ENCODE measurements around the gene ADPRHL1. TPM values are rescaled to one million over a fixed set of nuclear protein-coding genes. Genes with fewer than 3 reads are reported as not detected.
"Not testable (repeated sequence)": the region's sequence is repeated elsewhere in the genome, so short reads cannot be mapped to it uniquely, and the experiment has no call there.

ADPRHL1 gene
- total and polyA plus RNA-seq, 2 donors (not counting 1 experiment from before 2014, with no cell fraction given), result 0.28 to 1.3 TPM

DNA sequence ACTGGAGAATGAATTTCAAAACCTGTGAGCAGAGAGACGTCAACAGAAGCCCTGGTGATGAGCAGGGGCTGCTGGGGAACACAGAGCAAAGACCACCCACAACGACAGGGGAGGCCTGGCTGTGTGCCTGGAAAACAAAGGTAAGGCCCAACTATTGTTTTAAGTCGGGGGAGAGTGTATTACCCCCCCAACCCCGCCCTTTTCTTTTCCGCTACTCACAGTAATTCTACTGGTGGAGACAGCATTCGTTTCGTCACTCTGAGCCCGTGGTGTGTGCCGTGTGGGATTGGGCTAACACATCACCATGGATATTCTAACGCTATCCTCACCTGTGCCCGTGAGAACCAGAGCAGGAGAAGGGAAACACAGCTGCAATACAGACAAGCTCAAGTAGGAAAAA is 18.6 kb upstream of the ADPRHL1 start:
- H3K27me3 ChIP-seq (replicated peaks in 1 of 4; ENCODE audit: control extremely low read depth in 1 of 4, control insufficient read depth in 3 of 4, insufficient read depth in 4 of 4, low read length in 3 of 4), result no peaks in the 10 kb centered on the region
- ATAC-seq (ENCODE audit: low read depth) (no peak), DNase-seq (no peak)
- H3K4me1 Mint-ChIP-seq, result no peaks in the 10 kb centered on the region
- H3K27me3 Mint-ChIP-seq, result no peaks in the 10 kb centered on the region
- no peak overlapping the region for H3K9ac ChIP-seq (ENCODE audit: low read length)
- ChIA-PET CTCF (no interaction called here), POLR2A (no interaction called here)
- peaks cover 0 to 31% of the 10 kb centered on the region in 2 experiments for H3K36me3 ChIP-seq (replicated peaks in 1 of 2; ENCODE audit: control extremely low read depth in 1 of 2, control insufficient read depth in 1 of 2, extremely low read depth in 1 of 2, insufficient read depth in 2 of 2, low read length in 1 of 2)
- H4K20me1 ChIP-seq (ENCODE audit: control insufficient read depth, insufficient read depth, low read length, poor library complexity, severe bottlenecking), result no peaks in the 10 kb centered on the region
- H3K4me3 Mint-ChIP-seq, result no peak overlapping the region
- no peaks in the 10 kb centered on the region for H3K4me1 ChIP-seq (ENCODE audit: control insufficient read depth in 2 of 2, insufficient read depth in 2 of 2, low read length in 2 of 2)
- no peak overlapping the region for H2AFZ ChIP-seq (ENCODE audit: insufficient read depth, low read depth, low read length, poor library complexity, severe bottlenecking)
- no peaks in the 10 kb centered on the region for H3K79me2 ChIP-seq (ENCODE audit: control insufficient read depth, insufficient read depth, low read length)
- TF ChIP-seq, protein P1, sequence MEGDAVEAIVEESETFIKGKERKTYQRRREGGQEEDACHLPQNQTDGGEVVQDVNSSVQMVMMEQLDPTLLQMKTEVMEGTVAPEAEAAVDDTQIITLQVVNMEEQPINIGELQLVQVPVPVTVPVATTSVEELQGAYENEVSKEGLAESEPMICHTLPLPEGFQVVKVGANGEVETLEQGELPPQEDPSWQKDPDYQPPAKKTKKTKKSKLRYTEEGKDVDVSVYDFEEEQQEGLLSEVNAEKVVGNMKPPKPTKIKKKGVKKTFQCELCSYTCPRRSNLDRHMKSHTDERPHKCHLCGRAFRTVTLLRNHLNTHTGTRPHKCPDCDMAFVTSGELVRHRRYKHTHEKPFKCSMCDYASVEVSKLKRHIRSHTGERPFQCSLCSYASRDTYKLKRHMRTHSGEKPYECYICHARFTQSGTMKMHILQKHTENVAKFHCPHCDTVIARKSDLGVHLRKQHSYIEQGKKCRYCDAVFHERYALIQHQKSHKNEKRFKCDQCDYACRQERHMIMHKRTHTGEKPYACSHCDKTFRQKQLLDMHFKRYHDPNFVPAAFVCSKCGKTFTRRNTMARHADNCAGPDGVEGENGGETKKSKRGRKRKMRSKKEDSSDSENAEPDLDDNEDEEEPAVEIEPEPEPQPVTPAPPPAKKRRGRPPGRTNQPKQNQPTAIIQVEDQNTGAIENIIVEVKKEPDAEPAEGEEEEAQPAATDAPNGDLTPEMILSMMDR (IDR thresholded peaks at IDR 0.05), result no peak
- TF ChIP-seq EZH2 (IDR thresholded peaks at IDR 0.05; ENCODE audit: borderline replicate concordance, insufficient read depth, low read depth, low read length, poor library complexity, severe bottlenecking), result no peak
- H3K9me3 ChIP-seq (ENCODE audit: control extremely low read depth in 1 of 3, control insufficient read depth in 2 of 3, insufficient read depth in 1 of 3, low read length in 2 of 3), result no peaks in the 10 kb centered on the region
- H3K27ac ChIP-seq (ENCODE audit: low read length in 2 of 2), result no peak overlapping the region
- H3K9me3 Mint-ChIP-seq (ENCODE audit: insufficient read depth), result no peaks in the 10 kb centered on the region
- H3K4me3 ChIP-seq (ENCODE audit: control extremely low read depth in 1 of 5, extremely low read depth in 1 of 5, insufficient read depth in 1 of 5, low read depth in 2 of 5, low read length in 4 of 5), result no peak overlapping the region
- no peak overlapping the region for H3K27ac Mint-ChIP-seq
- WGBS (ENCODE audit: insufficient coverage), result 97% methylated on average over 9 of the region's 11 CpGs
- H3K4me2 ChIP-seq (replicated peaks; ENCODE audit: low read depth, low read length, poor library complexity, severe bottlenecking), result no peak overlapping the region
- intact Hi-C loops (cut with micrococcal nuclease), result no loop called here

DNA sequence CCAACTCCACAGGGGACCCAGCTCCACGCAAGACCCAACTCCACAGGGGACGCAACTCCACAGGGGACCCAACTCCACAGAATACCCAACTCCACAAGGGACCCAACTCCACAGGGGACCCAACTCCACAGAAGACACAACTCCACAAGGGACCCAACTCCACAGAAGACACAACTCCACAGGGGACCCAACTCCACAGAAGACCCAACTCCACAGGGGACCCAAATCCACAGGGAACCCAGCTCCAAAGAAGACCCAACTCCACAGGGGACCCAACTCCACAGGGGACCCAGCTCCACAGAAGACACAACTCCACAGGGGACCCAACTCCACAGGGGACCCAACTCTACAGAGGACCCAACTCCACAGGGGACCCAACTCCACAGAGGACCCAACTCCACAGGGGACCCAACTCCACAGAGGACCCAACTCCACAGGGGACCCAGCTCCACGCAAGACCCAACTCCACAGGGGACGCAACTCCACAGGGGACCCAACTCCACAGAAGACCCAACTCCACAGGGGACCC is 17.4 kb upstream of the ADPRHL1 start:
- H3K27ac Mint-ChIP-seq; H3K4me3 ChIP-seq (ENCODE audit: control extremely low read depth in 1 of 5, extremely low read depth in 1 of 5, insufficient read depth in 1 of 5, low read depth in 2 of 5, low read length in 4 of 5); H3K4me3 Mint-ChIP-seq; H3K27me3 Mint-ChIP-seq; ATAC-seq (ENCODE audit: low read depth); H4K20me1 ChIP-seq (ENCODE audit: control insufficient read depth, insufficient read depth, low read length, poor library complexity, severe bottlenecking); H3K9me3 Mint-ChIP-seq (ENCODE audit: insufficient read depth); H3K4me1 Mint-ChIP-seq; H3K9ac ChIP-seq (ENCODE audit: low read length); POLR2A ChIA-PET; H3K4me1 ChIP-seq (ENCODE audit: control insufficient read depth in 2 of 2, insufficient read depth in 2 of 2, low read length in 2 of 2); H2AFZ ChIP-seq (ENCODE audit: insufficient read depth, low read depth, low read length, poor library complexity, severe bottlenecking); H3K79me2 ChIP-seq (ENCODE audit: control insufficient read depth, insufficient read depth, low read length); H3K4me2 ChIP-seq (replicated peaks; ENCODE audit: low read depth, low read length, poor library complexity, severe bottlenecking); DNase-seq; H3K27ac ChIP-seq (ENCODE audit: low read length in 2 of 2); H3K9me3 ChIP-seq (ENCODE audit: control extremely low read depth in 1 of 3, control insufficient read depth in 2 of 3, insufficient read depth in 1 of 3, low read length in 2 of 3); CTCF ChIA-PET; intact Hi-C loops (cut with micrococcal nuclease); H3K27me3 ChIP-seq (replicated peaks in 1 of 4; ENCODE audit: control extremely low read depth in 1 of 4, control insufficient read depth in 3 of 4, insufficient read depth in 4 of 4, low read length in 3 of 4): not testable (repeated sequence)
- H3K36me3 ChIP-seq (replicated peaks in 1 of 2; ENCODE audit: control extremely low read depth in 1 of 2, control insufficient read depth in 1 of 2, extremely low read depth in 1 of 2, insufficient read depth in 2 of 2, low read length in 1 of 2), result peaks cover 0 to 29% of the 10 kb centered on the region in 2 experiments
- WGBS (ENCODE audit: insufficient coverage), result 100% methylated on average over 3 of the region's 4 CpGs
